Loucy (cell line): ENCODE data around the gene POLR2F.

ENCODE experiments used
- H2AFZ ChIP-seq: fragments of 200-600 bp; sonication (generic); 2 replicates; pipeline ENCODE4 v1.6.0; 2016; ENCODE audit warnings: antibody characterized with exemption, mild to moderate bottlenecking, low read length, moderate library complexity
- H3F3A ChIP-seq: fragments of 200-600 bp; 2 replicates; pipeline ENCODE4 v1.6.0; 2016; ENCODE audit warnings: antibody characterized with exemption, low read depth, mild to moderate bottlenecking
- H3K27me3 ChIP-seq: fragments of 200-600 bp; sonication (generic); 2 replicates; pipeline ENCODE4 v1.6.1; 2014; ENCODE audit warnings: low read length, mild to moderate bottlenecking; ENCODE audit not compliant: insufficient read depth, poor library complexity, severe bottlenecking
- H3K36me3 ChIP-seq: fragments of 200-600 bp; sonication (generic); 2 replicates; pipeline ENCODE4 v1.6.1; 2016; ENCODE audit warnings: low read length; ENCODE audit not compliant: insufficient read depth
- H3K4me1 ChIP-seq: fragments of 200-600 bp; sonication (generic); 2 replicates; pipeline ENCODE4 v1.5.1; 2014; ENCODE audit warnings: low read length, mild to moderate bottlenecking; ENCODE audit not compliant: insufficient read depth, poor library complexity, severe bottlenecking
- H3K4me2 ChIP-seq: fragments of 200-600 bp; sonication (generic); 2 replicates; pipeline ENCODE4 v1.6.0; 2014; ENCODE audit warnings: antibody characterized with exemption, low read length, low read depth, mild to moderate bottlenecking; ENCODE audit not compliant: poor library complexity, severe bottlenecking
- H3K4me3 ChIP-seq: fragments of 200-600 bp; sonication (generic); 2 replicates; pipeline ENCODE4 v1.5.1; 2014; ENCODE audit warnings: low read length, mild to moderate bottlenecking, mixed read lengths; ENCODE audit not compliant: poor library complexity, severe bottlenecking
- H3K79me2 ChIP-seq: fragments of 200-600 bp; sonication (generic); 2 replicates; pipeline ENCODE4 v1.6.1; 2014; ENCODE audit warnings: low read length; ENCODE audit not compliant: insufficient read depth
- H3K9ac ChIP-seq: fragments of 200-600 bp; sonication (generic); 2 replicates; pipeline ENCODE4 v1.6.0; 2014; ENCODE audit warnings: mild to moderate bottlenecking, low read depth, low read length, moderate library complexity; ENCODE audit not compliant: poor library complexity, severe bottlenecking
- H3K9me2 ChIP-seq: fragments of 200-600 bp; sonication (generic); replicated peaks from 2 replicates; pipeline ENCODE4 v1.6.1; 2016; ENCODE audit warnings: low read depth, low read length, mixed read lengths
- H3K9me3 ChIP-seq: fragments of 200-600 bp; sonication (generic); 2 replicates; pipeline ENCODE4 v1.6.1; 2014; ENCODE audit warnings: mild to moderate bottlenecking, antibody characterized with exemption, low read length, low read depth; ENCODE audit not compliant: insufficient read depth
- H4K20me1 ChIP-seq: fragments of 200-600 bp; sonication (generic); 2 replicates; pipeline ENCODE4 v1.6.0; 2014; ENCODE audit warnings: antibody characterized with exemption, low read length, mild to moderate bottlenecking; ENCODE audit not compliant: insufficient read depth, poor library complexity, severe bottlenecking
- CTCF ChIP-seq: fragments of 200-600 bp; sonication (generic); conservative IDR thresholded peaks from 2 replicates; pipeline ENCODE4 v1.5.1; 2014; ENCODE audit warnings: mild to moderate bottlenecking, antibody characterized with exemption, low read length
- EZH2phosphoT487 ChIP-seq: fragments of 200-600 bp; IDR thresholded peaks from 2 replicates; pipeline ENCODE4 v1.6.1; 2018; ENCODE audit warnings: antibody characterized with exemption, mild to moderate bottlenecking, moderate library complexity, borderline replicate concordance

POLR2F gene

GRCh38 chr22:38005943-38006342 lies 52.4 kb downstream of the POLR2F start:
- Histone ChIP-seq H3F3A (no peaks in the 10 kb centered on the region), H3K4me2 (no peak overlapping the region), H3K9me2 (no peaks in the 10 kb centered on the region), H3K9ac (no peak overlapping the region), H3K4me3 (no peak overlapping the region), H2AFZ (no peak overlapping the region), H3K79me2 (no peaks in the 10 kb centered on the region), H4K20me1 (no peaks in the 10 kb centered on the region), H3K4me1 (peaks cover 25% of the 10 kb centered on the region), H3K9me3 (no peaks in the 10 kb centered on the region), H3K27me3 (no peaks in the 10 kb centered on the region), H3K36me3 (no peaks in the 10 kb centered on the region)
- TF ChIP-seq EZH2phosphoT487 (no peak), CTCF (no peak)

DNA sequence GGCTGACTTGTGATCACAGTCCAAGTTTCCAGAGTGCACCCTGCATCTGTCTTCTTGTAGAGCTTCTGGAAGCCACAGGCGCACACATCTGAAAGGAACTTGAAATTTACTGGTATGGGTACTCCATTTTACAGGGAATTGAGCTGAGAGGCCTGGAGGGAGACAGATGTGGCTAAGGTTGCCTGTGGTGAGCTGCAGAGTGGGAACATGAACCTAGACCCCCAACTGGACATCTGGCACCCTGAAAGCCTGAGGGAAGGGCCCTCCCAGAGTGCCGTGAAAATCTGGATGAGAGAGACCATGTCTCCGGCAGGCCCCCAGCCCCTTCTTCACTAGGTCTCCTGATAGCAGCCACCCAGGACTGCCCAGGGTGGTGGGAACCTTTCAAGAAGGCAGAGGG lies 53.4 kb downstream of the POLR2F start:
- Histone ChIP-seq H3K4me2 (no peak overlapping the region), H3K4me3 (no peak overlapping the region), H3K4me1 (peaks cover 25% of the 10 kb centered on the region), H3K9me2 (no peaks in the 10 kb centered on the region), H4K20me1 (no peaks in the 10 kb centered on the region), H3K9ac (no peak overlapping the region), H2AFZ (no peak overlapping the region), H3K36me3 (no peaks in the 10 kb centered on the region), H3K79me2 (no peaks in the 10 kb centered on the region), H3K27me3 (no peaks in the 10 kb centered on the region), H3K9me3 (no peaks in the 10 kb centered on the region), H3F3A (no peaks in the 10 kb centered on the region)
- TF ChIP-seq EZH2phosphoT487 = no peak
- no peak for TF ChIP-seq CTCF

DNA sequence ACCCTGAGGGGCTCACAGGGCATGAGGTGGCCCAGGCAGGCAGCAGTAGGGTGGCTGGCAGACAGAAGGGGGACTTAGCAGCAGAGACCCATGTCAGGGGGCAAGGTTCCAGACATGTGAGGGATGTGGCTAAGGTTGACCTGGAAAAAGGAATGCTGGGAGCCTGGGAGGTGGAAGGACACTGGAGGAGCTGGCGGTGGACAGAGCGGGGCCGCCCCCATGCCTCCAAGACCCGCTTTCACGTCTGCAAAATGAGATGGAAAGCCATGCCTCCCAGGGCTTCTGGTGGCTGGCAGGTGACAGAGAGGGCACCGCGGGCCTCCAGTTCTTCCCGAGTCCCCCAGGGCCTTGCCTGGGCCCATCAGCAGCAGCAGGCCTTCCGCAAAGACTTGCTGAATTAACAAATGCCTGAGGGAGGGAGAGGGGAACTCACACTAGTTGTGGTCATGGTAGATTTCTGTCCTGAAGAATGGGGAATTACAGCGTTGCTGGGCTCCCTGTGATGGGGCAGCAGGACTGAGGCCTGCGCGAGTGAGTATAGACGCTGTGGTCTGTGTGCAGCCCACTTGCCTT lies 53.9 kb downstream of the POLR2F start:
- Histone ChIP-seq H3K27me3 (no peaks in the 10 kb centered on the region), H3K9ac (no peak overlapping the region), H3K9me3 (no peaks in the 10 kb centered on the region), H3K9me2 (no peaks in the 10 kb centered on the region), H3K36me3 (no peaks in the 10 kb centered on the region), H3K4me1 (peaks cover 25% of the 10 kb centered on the region), H3K79me2 (no peaks in the 10 kb centered on the region), H4K20me1 (no peaks in the 10 kb centered on the region), H3F3A (no peaks in the 10 kb centered on the region), H3K4me2 (no peak overlapping the region), H3K4me3 (no peak overlapping the region), H2AFZ (no peak overlapping the region)
- no peak for TF ChIP-seq EZH2phosphoT487
- TF ChIP-seq CTCF = no peak
